ENCODE measurements around the gene DAP.

DNA sequence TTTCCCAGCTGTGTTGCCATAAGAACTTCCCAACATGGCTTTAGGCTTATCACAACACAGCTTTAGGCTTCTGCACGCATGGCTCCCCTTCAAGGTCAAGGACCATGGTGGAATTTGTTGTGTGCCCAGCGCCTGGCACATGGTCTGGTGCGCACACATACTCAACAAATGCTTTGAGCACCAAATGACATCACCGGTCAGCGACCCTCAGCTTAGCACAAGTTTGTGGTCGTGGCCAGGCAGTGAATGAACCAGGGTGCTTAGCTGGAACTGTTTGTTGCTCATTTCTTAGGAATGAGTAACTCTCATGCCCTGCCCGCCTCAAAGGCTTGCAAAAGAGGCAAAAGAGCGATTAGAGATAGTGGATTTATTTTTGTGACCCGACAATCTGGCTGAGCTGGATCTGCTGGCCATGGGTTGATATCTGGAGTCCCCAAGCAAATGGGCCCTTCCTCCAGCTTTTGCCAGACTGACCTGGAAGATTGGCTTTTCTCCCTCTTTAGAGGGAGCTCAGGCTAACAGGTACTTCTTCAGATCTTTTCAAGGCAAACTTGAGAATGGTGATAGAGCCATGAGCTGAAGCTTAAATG lies 58.9 kb downstream of the DAP start:
- TF ChIP-seq JUN (CRISPR knock-in tag; IDR thresholded peaks at IDR 0.05) = no peak
- TF ChIP-seq, protein P1, sequence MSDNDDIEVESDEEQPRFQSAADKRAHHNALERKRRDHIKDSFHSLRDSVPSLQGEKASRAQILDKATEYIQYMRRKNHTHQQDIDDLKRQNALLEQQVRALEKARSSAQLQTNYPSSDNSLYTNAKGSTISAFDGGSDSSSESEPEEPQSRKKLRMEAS (CRISPR knock-in tag; IDR thresholded peaks at IDR 0.05) = no peak
- TF ChIP-seq, protein P2, sequence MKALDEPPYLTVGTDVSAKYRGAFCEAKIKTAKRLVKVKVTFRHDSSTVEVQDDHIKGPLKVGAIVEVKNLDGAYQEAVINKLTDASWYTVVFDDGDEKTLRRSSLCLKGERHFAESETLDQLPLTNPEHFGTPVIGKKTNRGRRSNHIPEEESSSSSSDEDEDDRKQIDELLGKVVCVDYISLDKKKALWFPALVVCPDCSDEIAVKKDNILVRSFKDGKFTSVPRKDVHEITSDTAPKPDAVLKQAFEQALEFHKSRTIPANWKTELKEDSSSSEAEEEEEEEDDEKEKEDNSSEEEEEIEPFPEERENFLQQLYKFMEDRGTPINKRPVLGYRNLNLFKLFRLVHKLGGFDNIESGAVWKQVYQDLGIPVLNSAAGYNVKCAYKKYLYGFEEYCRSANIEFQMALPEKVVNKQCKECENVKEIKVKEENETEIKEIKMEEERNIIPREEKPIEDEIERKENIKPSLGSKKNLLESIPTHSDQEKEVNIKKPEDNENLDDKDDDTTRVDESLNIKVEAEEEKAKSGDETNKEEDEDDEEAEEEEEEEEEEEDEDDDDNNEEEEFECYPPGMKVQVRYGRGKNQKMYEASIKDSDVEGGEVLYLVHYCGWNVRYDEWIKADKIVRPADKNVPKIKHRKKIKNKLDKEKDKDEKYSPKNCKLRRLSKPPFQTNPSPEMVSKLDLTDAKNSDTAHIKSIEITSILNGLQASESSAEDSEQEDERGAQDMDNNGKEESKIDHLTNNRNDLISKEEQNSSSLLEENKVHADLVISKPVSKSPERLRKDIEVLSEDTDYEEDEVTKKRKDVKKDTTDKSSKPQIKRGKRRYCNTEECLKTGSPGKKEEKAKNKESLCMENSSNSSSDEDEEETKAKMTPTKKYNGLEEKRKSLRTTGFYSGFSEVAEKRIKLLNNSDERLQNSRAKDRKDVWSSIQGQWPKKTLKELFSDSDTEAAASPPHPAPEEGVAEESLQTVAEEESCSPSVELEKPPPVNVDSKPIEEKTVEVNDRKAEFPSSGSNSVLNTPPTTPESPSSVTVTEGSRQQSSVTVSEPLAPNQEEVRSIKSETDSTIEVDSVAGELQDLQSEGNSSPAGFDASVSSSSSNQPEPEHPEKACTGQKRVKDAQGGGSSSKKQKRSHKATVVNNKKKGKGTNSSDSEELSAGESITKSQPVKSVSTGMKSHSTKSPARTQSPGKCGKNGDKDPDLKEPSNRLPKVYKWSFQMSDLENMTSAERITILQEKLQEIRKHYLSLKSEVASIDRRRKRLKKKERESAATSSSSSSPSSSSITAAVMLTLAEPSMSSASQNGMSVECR (CRISPR knock-in tag; IDR thresholded peaks at IDR 0.05; ENCODE audit: borderline replicate concordance) = no peak
